BJ (cell line): ENCODE data around the gene KCNQ2. TPM values are rescaled to one million over a fixed set of nuclear protein-coding genes. Genes with fewer than 3 reads are reported as not detected.

Source experiments
- CTCF ChIA-PET: fragments of 350-600 bp; formaldehyde crosslinking; extraction: SDS; loops from one replicate; lab custom pipeline; 2021; ENCODE audit warnings: antibody characterized with exemption, inconsistent platforms; lab: Yijun Ruan, JAX
- POLR2A ChIA-PET: fragments of 300-600 bp; sonication (Branson Sonifier 250); formaldehyde crosslinking; extraction: SDS; loops from one replicate; lab custom pipeline; 2021; ENCODE audit warnings: antibody characterized with exemption; lab: Charles Lee
- DNase-seq: peaks from one replicate; pipeline ENCODE4 v3.0.0-alpha.2; 2011; ENCODE audit warnings: low read depth
- H3K27me3 ChIP-seq: 2 replicates; pipeline ENCODE4 v1.6.0; 2011; ENCODE audit warnings: low read length; ENCODE audit not compliant: control insufficient read depth, insufficient read depth
- H3K36me3 ChIP-seq: 2 replicates; pipeline ENCODE4 v1.5.1; 2011; ENCODE audit warnings: low read length; ENCODE audit not compliant: control insufficient read depth, insufficient read depth
- H3K4me3 ChIP-seq: 2 replicates; pipeline ENCODE4 v1.5.1; 2011; ENCODE audit warnings: low read depth, mild to moderate bottlenecking, control low read depth, low read length
- CTCF ChIP-seq: IDR thresholded peaks from 2 replicates; pipeline ENCODE4 v1.5.1; 2011; ENCODE audit warnings: low read depth, mild to moderate bottlenecking, control low read depth, inconsistent platforms, low read length, moderate library complexity; ENCODE audit not compliant: insufficient read depth
- polyA plus RNA-seq: library from polyadenylated mRNA; depleted of rRNA; stranded (reverse); fragments of >200 nt; gene quantifications from 2 replicates; pipeline ENCODE4 v1.2.3, GENCODE V29; 2011

Gene KCNQ2
- polyA plus RNA-seq, 1 experiment: not detected

GRCh38 chr20:63404129-63405085 is 68.0 kb downstream of the KCNQ2 start:
- H3K4me3 ChIP-seq: no peak overlapping the region
- H3K27me3 ChIP-seq: no peaks in the 10 kb centered on the region
- CTCF ChIA-PET: interaction anchor here (0.7 kb wide), 1 partner anchor 22 kb away, joined by 3 read pairs; no protein-coding TSS in a partner anchor

GRCh38 chr20:63403403-63404105 is 68.9 kb downstream of the KCNQ2 start:
- no peak for DNase-seq
- POLR2A ChIA-PET: no interaction called here
- H3K27me3 ChIP-seq: no peaks in the 10 kb centered on the region
- CTCF ChIA-PET: no interaction called here
- no peak for TF ChIP-seq CTCF
- H3K36me3 ChIP-seq: no peaks in the 10 kb centered on the region
- no peak overlapping the region for H3K4me3 ChIP-seq

More at GRCh38 chr20:63404129-63405085, 68.0 kb downstream of the KCNQ2 start:
- POLR2A ChIA-PET: no interaction called here
- no peak for DNase-seq
- no peak for TF ChIP-seq CTCF
- no peaks in the 10 kb centered on the region for H3K36me3 ChIP-seq

GRCh38 chr20:63402860-63403220 is 69.6 kb downstream of the KCNQ2 start:
- CTCF ChIA-PET: interaction anchor here (1.0 kb wide), 1 partner anchor 9 kb away, joined by 4 read pairs; no protein-coding TSS in a partner anchor
- TF ChIP-seq CTCF: no peak
- no peak for DNase-seq

GRCh38 chr20:63402181-63402859 is 70.1 kb downstream of the KCNQ2 start:
- ChIA-PET POLR2A (no interaction called here), CTCF (interaction anchor here (1.0 kb wide), 1 partner anchor 8 kb away, joined by 4 read pairs; no protein-coding TSS in a partner anchor)
- DNase-seq: no peak

More at GRCh38 chr20:63402860-63403220, 69.6 kb downstream of the KCNQ2 start:
- H3K27me3 ChIP-seq: no peaks in the 10 kb centered on the region
- POLR2A ChIA-PET: no interaction called here
- H3K36me3 ChIP-seq: no peaks in the 10 kb centered on the region
- H3K4me3 ChIP-seq: no peak overlapping the region

More at GRCh38 chr20:63402181-63402859, 70.1 kb downstream of the KCNQ2 start:
- Histone ChIP-seq H3K27me3 (no peaks in the 10 kb centered on the region), H3K4me3 (no peak overlapping the region), H3K36me3 (no peaks in the 10 kb centered on the region)
- TF ChIP-seq CTCF: no peak
